Large intestine (tissue), 3 donors: ENCODE results near the gene TBL1XR1. TPM values are rescaled to one million over a fixed set of nuclear protein-coding genes. Genes with fewer than 3 reads are reported as not detected.

Experiments used
- DNase-seq, 2 donors: peaks; one replicate each; pipeline versions ENCODE4 v3.0.0 to v3.0.0-alpha.2; 2013
- H3K27ac ChIP-seq: one replicate; pipeline ENCODE4 v1.5.1; 2013; ENCODE audit warnings: low read length
- H3K27me3 ChIP-seq: 2 replicates; pipeline ENCODE4 v1.6.1; 2013; ENCODE audit warnings: low read length; ENCODE audit not compliant: control insufficient read depth, insufficient read depth
- H3K36me3 ChIP-seq: 2 replicates; pipeline ENCODE4 v1.6.1; 2013; ENCODE audit warnings: low read length; ENCODE audit not compliant: control insufficient read depth, insufficient read depth
- H3K4me1 ChIP-seq: one replicate; pipeline ENCODE4 v1.6.1; 2013; ENCODE audit warnings: low read length; ENCODE audit not compliant: control insufficient read depth, insufficient read depth
- H3K4me3 ChIP-seq: one replicate; pipeline ENCODE4 v1.5.1; 2013; ENCODE audit warnings: low read length
- H3K9me3 ChIP-seq: one replicate; pipeline ENCODE4 v1.6.1; 2013; ENCODE audit warnings: mild to moderate bottlenecking, low read depth, low read length, moderate library complexity; ENCODE audit not compliant: control insufficient read depth
- WGBS: methylation state at CpG from one replicate; pipeline ENCODE4 v1.1.5; 2013; ENCODE audit warnings: low lambda C conversion rate; ENCODE audit not compliant: insufficient coverage; 5-methylcytosine and 5-hydroxymethylcytosine counted together
- polyA plus RNA-seq: library from polyadenylated mRNA; unstranded; fragments of 120-200 nt; gene quantifications from one replicate; pipeline ENCODE4 v1.2.1, GENCODE V29; 2013

TBL1XR1 gene
- polyA plus RNA-seq, 1 donor, result 75.7 TPM

- H3K9me3 ChIP-seq, result peaks cover 4% of the 10 kb centered on the region
- no peak overlapping the region for H3K4me3 ChIP-seq
- no peaks in the 10 kb centered on the region for H3K4me1 ChIP-seq
- DNase-seq, result no peak
- 25% methylated on average over 1 of the region's 1 CpG for WGBS
- no peak overlapping the region for H3K27ac ChIP-seq
- H3K36me3 ChIP-seq, result peaks cover 3% of the 10 kb centered on the region
- H3K27me3 ChIP-seq, result no peaks in the 10 kb centered on the region
Measured at GRCh38 chr3:177096615-177097014, 100.7 kb downstream of the TBL1XR1 start.

GRCh38 chr3:177093966-177094365 is 103.3 kb downstream of the TBL1XR1 start:
- Histone ChIP-seq H3K9me3 (peaks cover 8% of the 10 kb centered on the region), H3K27ac (no peak overlapping the region), H3K36me3 (peaks cover 3% of the 10 kb centered on the region), H3K27me3 (no peaks in the 10 kb centered on the region), H3K4me3 (no peak overlapping the region), H3K4me1 (no peaks in the 10 kb centered on the region)
- no peak for DNase-seq

- Histone ChIP-seq H3K9me3 (peaks cover 4% of the 10 kb centered on the region), H3K4me1 (no peaks in the 10 kb centered on the region), H3K27ac (no peak overlapping the region), H3K27me3 (no peaks in the 10 kb centered on the region), H3K36me3 (peaks cover 3% of the 10 kb centered on the region), H3K4me3 (no peak overlapping the region)
- no peak for DNase-seq
- WGBS, result no CpG with 5 or more reads among the region's 1 CpG
Measured at GRCh38 chr3:177089901-177090300, 107.4 kb downstream of the TBL1XR1 start.

GRCh38 chr3:177089110-177089509 is 108.2 kb downstream of the TBL1XR1 start:
- DNase-seq, result no peak
- 100% methylated on average over 1 of the region's 3 CpGs for WGBS
- Histone ChIP-seq H3K27me3 (no peaks in the 10 kb centered on the region), H3K9me3 (peaks cover 4% of the 10 kb centered on the region), H3K27ac (no peak overlapping the region), H3K4me3 (no peak overlapping the region), H3K36me3 (no peaks in the 10 kb centered on the region), H3K4me1 (no peaks in the 10 kb centered on the region)

GRCh38 chr3:177085794-177086193 is 111.5 kb downstream of the TBL1XR1 start:
- no peak for DNase-seq
- H3K27ac ChIP-seq, result no peak overlapping the region
- no CpG with 5 or more reads among the region's 2 CpGs for WGBS

GRCh38 chr3:177084616-177085015 is 112.7 kb downstream of the TBL1XR1 start:
- no peaks in the 10 kb centered on the region for H3K9me3 ChIP-seq
- no peak overlapping the region for H3K27ac ChIP-seq
- H3K27me3 ChIP-seq, result no peaks in the 10 kb centered on the region
- WGBS, result 90% methylated on average over 2 of the region's 3 CpGs
- no peak for DNase-seq
- H3K4me3 ChIP-seq, result no peak overlapping the region
- H3K36me3 ChIP-seq, result no peaks in the 10 kb centered on the region
- H3K4me1 ChIP-seq, result no peaks in the 10 kb centered on the region

More at GRCh38 chr3:177085794-177086193, 111.5 kb downstream of the TBL1XR1 start:
- no peaks in the 10 kb centered on the region for H3K36me3 ChIP-seq
- no peak overlapping the region for H3K4me3 ChIP-seq
- no peaks in the 10 kb centered on the region for H3K27me3 ChIP-seq
- peaks cover 2% of the 10 kb centered on the region for H3K9me3 ChIP-seq
- H3K4me1 ChIP-seq, result no peaks in the 10 kb centered on the region

GRCh38 chr3:177080122-177080521 is 117.2 kb downstream of the TBL1XR1 start:
- no peaks in the 10 kb centered on the region for H3K27me3 ChIP-seq
- no peak overlapping the region for H3K27ac ChIP-seq
- no peak overlapping the region for H3K4me3 ChIP-seq
- no peaks in the 10 kb centered on the region for H3K4me1 ChIP-seq
- no peaks in the 10 kb centered on the region for H3K9me3 ChIP-seq
- WGBS, result no CpG with 5 or more reads among the region's 1 CpG
- H3K36me3 ChIP-seq, result peaks cover 15% of the 10 kb centered on the region
- no peak for DNase-seq

GRCh38 chr3:177079684-177080083 is 117.6 kb downstream of the TBL1XR1 start:
- no peak for DNase-seq
- Histone ChIP-seq H3K4me1 (no peaks in the 10 kb centered on the region), H3K36me3 (peaks cover 19% of the 10 kb centered on the region), H3K4me3 (no peak overlapping the region), H3K9me3 (no peaks in the 10 kb centered on the region), H3K27me3 (no peaks in the 10 kb centered on the region), H3K27ac (no peak overlapping the region)
- WGBS, result no CpG with 5 or more reads among the region's 1 CpG

GRCh38 chr3:177071496-177072156 is 125.7 kb downstream of the TBL1XR1 start:
- Histone ChIP-seq H3K27me3 (no peaks in the 10 kb centered on the region), H3K9me3 (no peaks in the 10 kb centered on the region), H3K27ac (no peak overlapping the region), H3K4me1 (no peaks in the 10 kb centered on the region), H3K36me3 (peaks cover 13% of the 10 kb centered on the region), H3K4me3 (no peak overlapping the region)
- no peak for DNase-seq
- WGBS, result no CpG with 5 or more reads among the region's 4 CpGs

GRCh38 chr3:177069514-177070329 is 127.6 kb downstream of the TBL1XR1 start:
- no peak overlapping the region for H3K27ac ChIP-seq
- WGBS, result no CpG with 5 or more reads among the region's 6 CpGs
- no peaks in the 10 kb centered on the region for H3K27me3 ChIP-seq
- no peak for DNase-seq
- peaks cover under 1% of the 10 kb centered on the region for H3K36me3 ChIP-seq
- H3K4me3 ChIP-seq, result no peak overlapping the region
- H3K4me1 ChIP-seq, result no peaks in the 10 kb centered on the region
- no peaks in the 10 kb centered on the region for H3K9me3 ChIP-seq
